HEK293T (cell line): ENCODE results near the gene NME2.

Experiments
- CTCF ChIA-PET: fragments of 350-600 bp; formaldehyde crosslinking; extraction: SDS; loops from one replicate; lab custom pipeline; 2021; ENCODE audit warnings: antibody characterized with exemption, inconsistent platforms; lab: Yijun Ruan, JAX
- POLR2A ChIA-PET: fragments of 350-600 bp; formaldehyde crosslinking; extraction: SDS; loops from one replicate; lab custom pipeline; 2020; ENCODE audit warnings: antibody characterized with exemption, inconsistent platforms; lab: Yijun Ruan, JAX
- DNase-seq: peaks from one replicate; pipeline ENCODE4 v3.0.0; 2012; ENCODE audit warnings: mixed read lengths; ENCODE audit errors: extremely low spot score
- ARNT ChIP-seq: fragments of 450-650 bp; IDR thresholded peaks from 2 replicates; pipeline ENCODE4 v1.6.1; 2017; ENCODE audit warnings: mild to moderate bottlenecking
- BHLHE40 ChIP-seq: fragments of 450-650 bp; IDR thresholded peaks from 2 replicates; pipeline ENCODE4 v1.6.1; 2016; ENCODE audit warnings: mild to moderate bottlenecking, moderate library complexity, borderline replicate concordance
- CTBP1 ChIP-seq: fragments of 450-650 bp; IDR thresholded peaks from 2 replicates; pipeline ENCODE4 v1.6.1; 2016; ENCODE audit warnings: borderline replicate concordance
- ELF4 ChIP-seq: fragments of 450-650 bp; IDR thresholded peaks from 2 replicates; pipeline ENCODE4 v1.6.1; 2017; ENCODE audit warnings: antibody characterized with exemption
- FOXA1 ChIP-seq: fragments of 450-650 bp; IDR thresholded peaks from 2 replicates; pipeline ENCODE4 v1.6.1; 2016; ENCODE audit warnings: mild to moderate bottlenecking
- FOXK2 ChIP-seq: fragments of 450-650 bp; IDR thresholded peaks from 2 replicates; pipeline ENCODE4 v1.6.1; 2016; ENCODE audit warnings: mild to moderate bottlenecking
- FOXM1 ChIP-seq: fragments of 450-650 bp; IDR thresholded peaks from 2 replicates; pipeline ENCODE4 v1.6.1; 2017; ENCODE audit warnings: mild to moderate bottlenecking, borderline replicate concordance
- HDGF ChIP-seq: fragments of 450-650 bp; IDR thresholded peaks from 2 replicates; pipeline ENCODE4 v1.6.1; 2017; ENCODE audit warnings: antibody characterized with exemption, borderline replicate concordance
- L3MBTL2 ChIP-seq: fragments of 450-650 bp; conservative IDR thresholded peaks from 2 replicates; pipeline ENCODE4 v1.6.1; 2016; ENCODE audit warnings: mild to moderate bottlenecking
- LEF1 ChIP-seq: fragments of 450-650 bp; IDR thresholded peaks from 2 replicates; pipeline ENCODE4 v1.6.1; 2017; ENCODE audit warnings: mild to moderate bottlenecking, borderline replicate concordance
- NFRKB ChIP-seq: fragments of 450-650 bp; IDR thresholded peaks from 2 replicates; pipeline ENCODE4 v1.6.1; 2016; ENCODE audit warnings: mild to moderate bottlenecking, moderate library complexity
- PKNOX1 ChIP-seq: fragments of 450-650 bp; IDR thresholded peaks from 2 replicates; pipeline ENCODE4 v1.6.1; 2016
- SP1 ChIP-seq: fragments of 450-650 bp; IDR thresholded peaks from 2 replicates; pipeline ENCODE4 v1.6.1; 2017
- SUZ12 ChIP-seq: fragments of 450-650 bp; IDR thresholded peaks from 2 replicates; pipeline ENCODE4 v1.6.1; 2016; ENCODE audit warnings: mild to moderate bottlenecking
- TARDBP ChIP-seq: fragments of 450-650 bp; IDR thresholded peaks from 2 replicates; pipeline ENCODE4 v1.6.1; 2016
- ZNF384 ChIP-seq: fragments of 450-650 bp; IDR thresholded peaks from 2 replicates; pipeline ENCODE4 v1.6.1; 2016

Gene NME2

GRCh38 chr17:51159604-51160003 lies 6.6 kb upstream of the NME2 start:
- POLR2A ChIA-PET = interaction anchor here (0.8 kb wide), 1 partner anchor 113 kb away, joined by 3 read pairs; no protein-coding TSS in a partner anchor
- CTCF ChIA-PET = no interaction called here
- TF ChIP-seq ARNT (no peak), ELF4 (no peak), FOXM1 (no peak), L3MBTL2 (no peak), SP1 (no peak), BHLHE40 (no peak), NFRKB (no peak), FOXA1 (no peak)
- DNase-seq = no peak

GRCh38 chr17:51161541-51161940 lies 4.7 kb upstream of the NME2 start:
- DNase-seq = no peak
- CTCF ChIA-PET = no interaction called here
- no peak for TF ChIP-seq FOXA1
- TF ChIP-seq SUZ12 = no peak
- TF ChIP-seq HDGF = no peak
- no peak for TF ChIP-seq CTBP1
- no peak for TF ChIP-seq NFRKB
- TF ChIP-seq SP1 = no peak
- TF ChIP-seq LEF1 = no peak
- no peak for TF ChIP-seq PKNOX1
- no peak for TF ChIP-seq FOXM1
- TF ChIP-seq TARDBP = no peak
- no peak for TF ChIP-seq ARNT
- no peak for TF ChIP-seq BHLHE40
- no peak for TF ChIP-seq ELF4
- POLR2A ChIA-PET = interaction anchor here (2.6 kb wide), 1 partner anchor 8 kb away, joined by 14 read pairs; the partner anchor contains the start of gene NME1

GRCh38 chr17:51164911-51165679 lies 1.1 kb upstream of the NME2 start:
- TF ChIP-seq ELF4 = no peak
- TF ChIP-seq PKNOX1 = peak; percentile 74
- TF ChIP-seq SP1 = no peak
- no peak for DNase-seq
- CTCF ChIA-PET = interaction anchor here (0.6 to 1.0 kb wide), 2 partner anchors 37 to 164 kb away, joined by 3 to 4 read pairs; no protein-coding TSS in a partner anchor
- POLR2A ChIA-PET = interaction anchor here (0.9 to 3.1 kb wide), 6 partner anchors 9 to 119 kb away, joined by 4 to 22 read pairs (median 8); partner anchors contain the start of genes NME1 and UTP18

- no peak for TF ChIP-seq HDGF
- TF ChIP-seq SP1 = no peak
- TF ChIP-seq ELF4 = no peak
- TF ChIP-seq SUZ12 = no peak
- no peak for TF ChIP-seq ARNT
- no peak for TF ChIP-seq BHLHE40
- TF ChIP-seq L3MBTL2 = no peak
- no peak for TF ChIP-seq ZNF384
- TF ChIP-seq LEF1 = no peak
- TF ChIP-seq FOXM1 = no peak
- no peak for TF ChIP-seq FOXK2
- TF ChIP-seq CTBP1 = no peak
- TF ChIP-seq FOXA1 = no peak
- no peak for TF ChIP-seq TARDBP
- no peak for TF ChIP-seq NFRKB
- no peak for TF ChIP-seq PKNOX1
- peak; percentile 30 for DNase-seq
- CTCF ChIA-PET = interaction anchor here (0.7 to 1.2 kb wide), 3 partner anchors 11 to 165 kb away, joined by 3 to 7 read pairs (median 4); no protein-coding TSS in a partner anchor
- POLR2A ChIA-PET = interaction anchor here (0.6 to 3.1 kb wide), 15 partner anchors 7 to 300 kb away, joined by 3 to 22 read pairs (median 4); partner anchors contain the start of genes NME1, SPAG9, TOB1 and UTP18
These were observed 472 bp upstream of the NME2 start for GRCh38 chr17:51165680-51166197.

GRCh38 chr17:51166987-51167931 lies 1.0 kb downstream of the NME2 start:
- ChIA-PET CTCF (interaction anchor here (1.2 kb wide), 1 partner anchor 10 kb away, joined by 7 read pairs; no protein-coding TSS in a partner anchor), POLR2A (interaction anchor here (1.3 kb wide), 1 partner anchor 47 kb away, joined by 9 read pairs; the partner anchor contains the start of gene SPAG9)
- no peak for TF ChIP-seq FOXK2
- TF ChIP-seq ARNT = no peak
- TF ChIP-seq HDGF = no peak
- TF ChIP-seq L3MBTL2 = 0 out of 2 replicates have a peak, but pooled peaks have one; percentile 7
- DNase-seq = peak; percentile 88
